Transverse colon (tissue), 4 donors: ENCODE data around the gene HDAC3. TPM values are rescaled to one million over a fixed set of nuclear protein-coding genes. Genes with fewer than 3 reads are reported as not detected.

Experiments used
- DNase-seq: peaks from one replicate; pipeline ENCODE4 v3.0.0-alpha.2; 2019
- H3K27ac ChIP-seq, 4 donors: fragments of 200-600 bp; sonication (generic); 2 replicates each; pipeline ENCODE4 v1.5.1; 2016 to 2018; ENCODE audit warnings: inconsistent platforms in 4 of 4
- H3K27me3 ChIP-seq: fragments of 200-600 bp; sonication (generic); 2 replicates; pipeline ENCODE4 v1.5.1; 2017; ENCODE audit warnings: inconsistent platforms
- H3K36me3 ChIP-seq, 4 donors: fragments of 200-600 bp; sonication (generic); 2 replicates each; pipeline ENCODE4 v1.5.1; 2017 to 2019; ENCODE audit warnings: inconsistent platforms in 4 of 4
- H3K4me1 ChIP-seq, 4 donors: fragments of 200-600 bp; sonication (generic); 2 replicates each; pipeline ENCODE4 v1.5.1; 2017 to 2020; ENCODE audit warnings: inconsistent platforms in 4 of 4
- H3K4me3 ChIP-seq, 4 donors: fragments of 200-600 bp; sonication (generic); 1 replicate in 1 of 4; 2 replicates in 3 of 4; pipeline versions ENCODE4 v1.5.1 to v1.6.1; 2017 to 2019; ENCODE audit warnings: inconsistent platforms in 4 of 4
- H3K9me3 ChIP-seq, 2 donors: fragments of 200-600 bp; sonication (generic); 2 replicates each; pipeline ENCODE4 v1.5.1; 2017 to 2019; ENCODE audit warnings: inconsistent platforms in 2 of 2
- EP300 ChIP-seq: sonication (generic); formaldehyde crosslinking; IDR thresholded peaks from one replicate; pipeline ENCODE4 v1.6.1; 2017; ENCODE audit warnings: antibody characterized with exemption, low read depth
- POLR2A ChIP-seq: fragments of 450-650 bp; IDR thresholded peaks from one replicate; pipeline ENCODE4 v1.6.1; 2016; ENCODE audit warnings: antibody characterized with exemption, mild to moderate bottlenecking, moderate library complexity
- POLR2AphosphoS5 ChIP-seq, 3 donors: sonication (generic); formaldehyde crosslinking; IDR thresholded peaks; one replicate each; pipeline ENCODE4 v1.6.1; 2016; ENCODE audit warnings: antibody characterized with exemption in 3 of 3
- WGBS, 2 donors: methylation state at CpG; one replicate each; pipeline ENCODE4 v1.1.5; 2018; ENCODE audit warnings: low coverage in 1 of 2; 5-methylcytosine and 5-hydroxymethylcytosine counted together
- in situ Hi-C, 4 donors: fragments of 200-750 bp; cut with MboI; loops; one replicate each; pipeline versions ENCODE4 v1.15.0 to v1.15.1; 2017; ENCODE audit warnings: low sequenced_read_pairs in 3 of 4, low pct_ligation_motif_present in 1 of 4, low pct_unique_long_range_greater_than_20kb in 1 of 4
- intact Hi-C: fragments of 100-400 bp; cut with DNase I; formaldehyde crosslinking; loops from one replicate; pipeline ENCODE4 v1.15.1; 2023; ENCODE audit warnings: low total_unique reads
- total RNA-seq, 4 donors: library from RNA; depleted of rRNA; stranded (reverse); fragments of >200 nt; gene quantifications; one replicate each; pipeline ENCODE4 v1.1.0, GENCODE V29; 2016
- TF ChIP-seq, protein P1 (sequence below), 5 experiments: fragments of 200-600 bp in 3 of 5; fragments of 450-650 bp in 2 of 5; sonication (generic) in 3 of 5; IDR thresholded peaks; 1 replicate in 2 of 5; 2 replicates in 3 of 5; pipeline ENCODE4 v1.5.1; 2016 to 2017; ENCODE audit warnings: antibody characterized with exemption in 5 of 5, inconsistent platforms in 3 of 5, mild to moderate bottlenecking in 2 of 5, moderate library complexity in 1 of 5

HDAC3 gene
- 10 to 100 TPM; 12.7 to 45.1 (median 40.2) TPM for total RNA-seq

DNA sequence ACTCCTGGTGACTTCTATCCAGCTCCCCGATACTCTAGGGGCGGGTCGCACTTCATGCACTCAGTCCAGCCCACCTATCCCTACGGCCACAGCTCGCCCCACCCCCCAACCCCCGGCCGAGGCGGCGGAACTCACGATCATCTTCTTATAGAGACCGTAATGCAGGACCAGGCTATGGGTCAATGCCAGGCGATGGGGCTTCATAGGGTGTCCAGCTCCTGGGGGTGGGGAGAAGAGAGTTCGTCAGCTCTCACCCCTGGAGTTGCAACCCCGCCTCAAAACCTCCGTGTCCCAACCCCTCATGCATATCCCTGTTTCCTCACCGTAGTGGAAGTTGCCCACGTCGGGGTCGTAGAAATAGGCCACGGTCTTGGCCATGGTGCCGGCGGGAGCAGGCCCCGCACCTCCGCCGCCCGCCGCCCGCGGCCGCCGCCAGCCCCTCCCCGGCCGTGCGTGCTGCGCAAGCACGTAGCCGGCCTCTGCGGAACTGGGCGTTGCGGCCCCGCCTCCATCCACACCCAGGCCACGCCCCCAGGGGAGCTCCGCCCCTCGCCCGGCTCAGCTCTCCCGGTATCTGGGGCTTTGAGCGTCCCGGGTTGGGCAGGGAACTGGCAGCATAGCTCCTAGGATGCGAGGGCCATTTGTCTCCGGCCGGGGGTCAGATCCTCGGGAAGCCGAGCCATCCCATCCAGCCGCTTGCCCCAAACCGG lies at the start of gene HDAC3, which contains the start of gene RELL2:
Gene HDAC3 (minus strand): TSS at position 437 of the 710 bp plus-strand sequence. CDS start 59 bp downstream, at position 378.
Gene RELL2 (plus strand): TSS at position 585 of the 710 bp plus-strand sequence. CDS start 1,229 bp downstream, outside the sequence.
- intact Hi-C loops = no loop called here
- in situ Hi-C loops = no loop called here
- no peaks in the 10 kb centered on the region for H3K36me3 ChIP-seq
- TF ChIP-seq, protein P1, sequence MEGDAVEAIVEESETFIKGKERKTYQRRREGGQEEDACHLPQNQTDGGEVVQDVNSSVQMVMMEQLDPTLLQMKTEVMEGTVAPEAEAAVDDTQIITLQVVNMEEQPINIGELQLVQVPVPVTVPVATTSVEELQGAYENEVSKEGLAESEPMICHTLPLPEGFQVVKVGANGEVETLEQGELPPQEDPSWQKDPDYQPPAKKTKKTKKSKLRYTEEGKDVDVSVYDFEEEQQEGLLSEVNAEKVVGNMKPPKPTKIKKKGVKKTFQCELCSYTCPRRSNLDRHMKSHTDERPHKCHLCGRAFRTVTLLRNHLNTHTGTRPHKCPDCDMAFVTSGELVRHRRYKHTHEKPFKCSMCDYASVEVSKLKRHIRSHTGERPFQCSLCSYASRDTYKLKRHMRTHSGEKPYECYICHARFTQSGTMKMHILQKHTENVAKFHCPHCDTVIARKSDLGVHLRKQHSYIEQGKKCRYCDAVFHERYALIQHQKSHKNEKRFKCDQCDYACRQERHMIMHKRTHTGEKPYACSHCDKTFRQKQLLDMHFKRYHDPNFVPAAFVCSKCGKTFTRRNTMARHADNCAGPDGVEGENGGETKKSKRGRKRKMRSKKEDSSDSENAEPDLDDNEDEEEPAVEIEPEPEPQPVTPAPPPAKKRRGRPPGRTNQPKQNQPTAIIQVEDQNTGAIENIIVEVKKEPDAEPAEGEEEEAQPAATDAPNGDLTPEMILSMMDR (IDR thresholded peaks at IDR 0.05) = no peak
- TF ChIP-seq EP300 = no peak
- peak; percentile 63 for TF ChIP-seq POLR2A
- peak; percentile 48 to 87 (median 77) for TF ChIP-seq POLR2AphosphoS5 (IDR thresholded peaks at IDR 0.05)
- 0% methylated on average over 51 of the region's 55 CpGs; no CpG with 5 or more reads in 1 of the 2 donors for WGBS, 2 donors
- H3K4me3 ChIP-seq = peak within 1 kb of the TSS; percentile 59 to 72 (median 66)
- peak within 1 kb of the TSS; percentile 79 to 87 (median 82) for H3K27ac ChIP-seq
- H3K9me3 ChIP-seq = no peaks in the 10 kb centered on the region
- peaks cover 15 to 31% (median 26%) of the 10 kb centered on the region in 4 donors for H3K4me1 ChIP-seq
- no peaks in the 10 kb centered on the region for H3K27me3 ChIP-seq
- DNase-seq = peak; percentile 97

DNA sequence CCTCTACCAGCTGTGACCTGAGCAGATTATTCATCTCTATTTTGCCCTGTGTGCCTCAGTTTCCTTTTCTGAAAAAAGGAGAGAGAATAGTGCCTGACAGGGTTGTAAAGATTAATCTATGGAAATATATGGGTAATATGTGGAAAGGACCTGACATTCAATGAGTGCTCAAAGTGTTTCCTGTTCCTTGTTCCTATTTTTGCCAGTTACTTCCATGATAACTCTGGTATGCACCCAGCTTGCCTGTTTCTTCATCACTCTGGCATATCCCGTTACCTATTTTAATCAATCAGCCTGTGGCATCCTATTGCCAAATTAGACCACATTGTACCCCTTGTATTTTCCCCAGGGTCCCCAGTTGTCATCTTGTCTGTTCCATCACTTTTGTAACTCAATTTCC lies 48.9 kb upstream of the HDAC3 start:
- intact Hi-C loops = no loop called here
- TF ChIP-seq POLR2AphosphoS5 (IDR thresholded peaks at IDR 0.05) (no peak), POLR2A (no peak), EP300 (no peak)
- TF ChIP-seq, protein P1 (IDR thresholded peaks at IDR 0.05) = no peak

GRCh38 chr5:141683596-141684141 lies 47.0 kb upstream of the HDAC3 start:
- in situ Hi-C loops (loop anchor here in 3 of 4 donors (25.0 kb wide), 1 partner anchor 454 kb away; no protein-coding TSS in a partner anchor), intact Hi-C loops (no loop called here)
- peaks cover 10 to 26% (median 22%) of the 10 kb centered on the region in 4 donors for H3K4me1 ChIP-seq
- no peaks in the 10 kb centered on the region for H3K9me3 ChIP-seq
- no peak overlapping the region for H3K27ac ChIP-seq
- H3K36me3 ChIP-seq = no peaks in the 10 kb centered on the region
- TF ChIP-seq, protein P1 (IDR thresholded peaks at IDR 0.05) = no peak
- no peak for TF ChIP-seq EP300
- TF ChIP-seq POLR2A = no peak
- no peak for TF ChIP-seq POLR2AphosphoS5 (IDR thresholded peaks at IDR 0.05)
- no peak for DNase-seq
- no peak overlapping the region for H3K4me3 ChIP-seq
- no peaks in the 10 kb centered on the region for H3K27me3 ChIP-seq

More for the DNA sequence above, 48.9 kb upstream of the HDAC3 start:
- H3K27me3 ChIP-seq = no peaks in the 10 kb centered on the region
- DNase-seq = no peak
- H3K4me3 ChIP-seq = no peak overlapping the region
- 50 to 100% methylated on average over 1 of the region's 1 CpG for whole genome bisulfite sequencing, 2 donors
- peaks cover 10 to 21% (median 20%) of the 10 kb centered on the region in 4 donors for H3K4me1 ChIP-seq
- H3K27ac ChIP-seq = no peak overlapping the region
- H3K36me3 ChIP-seq = no peaks in the 10 kb centered on the region
- H3K9me3 ChIP-seq = no peaks in the 10 kb centered on the region
- in situ Hi-C loops = loop anchor here in 3 of 4 donors (25.0 kb wide), 1 partner anchor 452 kb away; no protein-coding TSS in a partner anchor
